GM10248 (cell line): ENCODE measurements around the gene EPM2A.
A peak's percentile ranks its signal among the peaks of the same experiment; 100 is the strongest.

Source experiments
- CTCF ChIA-PET: fragments of 300-600 bp; sonication (Branson Sonifier 250); formaldehyde crosslinking; extraction: SDS; loops from one replicate; lab custom pipeline; 2021; ENCODE audit warnings: antibody characterized with exemption; lab: Yijun Ruan, JAX
- POLR2A ChIA-PET: fragments of 350-650 bp; sonication (Branson Sonifier 250); formaldehyde crosslinking; extraction: SDS; loops from one replicate; lab custom pipeline; 2020; ENCODE audit warnings: antibody characterized with exemption; lab: Yijun Ruan, JAX
- DNase-seq: peaks from one replicate; pipeline ENCODE4 v3.0.0; 2012; ENCODE audit errors: extremely low spot score
- CTCF ChIP-seq: IDR thresholded peaks from 2 replicates; pipeline ENCODE4 v1.5.1; 2012; ENCODE audit warnings: mild to moderate bottlenecking, low read depth; ENCODE audit errors: extremely low read depth, missing control alignments, control extremely low read depth

Gene EPM2A

GRCh38 chr6:145735356-145736165 lies at the start of gene EPM2A:
Gene EPM2A (minus strand): TSS chr6:145735520. CDS start chr6:145735498, 22 bp downstream.
- TF ChIP-seq CTCF = no peak
- ChIA-PET POLR2A (interaction anchor here (0.6 to 1.4 kb wide), 7 partner anchors 10 to 229 kb away, joined by 3 to 4 read pairs (median 3); partner anchors contain the start of genes FBXO30 and SHPRH), CTCF (interaction anchor here (0.9 to 1.5 kb wide), 8 partner anchors 10 to 193 kb away, joined by 3 to 7 read pairs (median 3); no protein-coding TSS in a partner anchor)
- DNase-seq = peak; percentile 77

DNA sequence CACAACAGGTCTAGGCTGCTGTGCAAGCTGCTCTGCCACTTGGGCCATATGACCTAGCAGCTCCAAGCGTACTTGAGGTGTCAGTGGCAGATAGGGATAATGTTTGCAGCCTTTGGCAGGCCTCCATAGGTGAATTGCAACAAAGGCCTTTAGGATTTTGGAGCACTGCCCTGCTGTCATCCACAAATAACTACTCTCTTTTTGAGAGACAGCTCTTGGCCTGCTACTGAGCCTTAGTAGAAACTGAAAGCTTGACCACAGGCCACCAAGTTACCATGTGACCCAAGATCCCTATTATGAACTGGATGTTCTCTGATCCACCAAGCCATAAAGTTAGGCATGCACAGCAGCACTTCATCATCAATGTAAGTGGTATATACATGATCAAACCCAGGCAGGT lies 49.4 kb upstream of the EPM2A start:
- POLR2A ChIA-PET = no interaction called here

GRCh38 chr6:145783796-145784195 lies 48.5 kb upstream of the EPM2A start:
- ChIA-PET POLR2A (no interaction called here), CTCF (interaction anchor here (1.6 kb wide), 2 partner anchors 10 to 25 kb away, joined by 3 to 7 read pairs; no protein-coding TSS in a partner anchor)
- TF ChIP-seq CTCF = no peak
- no peak for DNase-seq

More for the DNA sequence above, 49.4 kb upstream of the EPM2A start:
- CTCF ChIA-PET = interaction anchor here (1.2 to 1.6 kb wide), 3 partner anchors 9 to 25 kb away, joined by 3 to 7 read pairs (median 4); no protein-coding TSS in a partner anchor
- no peak for TF ChIP-seq CTCF
- DNase-seq = no peak

- CTCF ChIA-PET = interaction anchor here (0.9 to 1.6 kb wide), 2 partner anchors 12 to 13 kb away, joined by 3 to 4 read pairs; no protein-coding TSS in a partner anchor
- POLR2A ChIA-PET = no interaction called here
- no peak for TF ChIP-seq CTCF
- DNase-seq = no peak
These were observed 37.5 kb upstream of the EPM2A start for GRCh38 chr6:145772846-145773245.

GRCh38 chr6:145765449-145765848 lies 30.1 kb upstream of the EPM2A start:
- POLR2A ChIA-PET = no interaction called here
- CTCF ChIA-PET = no interaction called here
- no peak for DNase-seq
- no peak for TF ChIP-seq CTCF

DNA sequence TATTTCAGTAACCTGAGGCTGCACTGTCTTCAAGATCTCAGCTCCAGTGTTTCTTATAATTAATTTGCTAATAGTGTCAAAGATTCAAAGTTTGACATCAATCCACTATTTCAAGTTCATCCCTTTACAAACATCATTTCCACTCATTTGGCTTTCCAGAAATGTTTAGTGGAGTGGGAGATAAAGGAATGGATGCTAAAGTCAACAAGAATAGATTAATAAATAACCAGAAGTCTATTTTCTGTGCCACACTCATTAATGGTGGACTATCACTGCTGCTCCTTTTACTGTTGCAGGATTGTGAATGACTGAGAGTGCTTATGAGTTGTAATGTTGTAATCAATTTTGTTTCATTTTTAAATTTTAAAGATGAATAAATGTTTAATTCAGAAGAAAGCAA lies 28.4 kb upstream of the EPM2A start:
- ChIA-PET CTCF (interaction anchor here (1.0 to 2.0 kb wide), 3 partner anchors 11 to 28 kb away, joined by 3 to 7 read pairs (median 3); partner anchors contain the start of gene EPM2A), POLR2A (no interaction called here)
- TF ChIP-seq CTCF = no peak
- no peak for DNase-seq
